Nucleus accumbens (tissue), 56 donors: ENCODE results near the gene IL11RA.

Experiments
- DNase-seq, 56 donors: peaks; one replicate each; lab custom pipeline; 2025; lab: John Stamatoyannopoulos, UW

Gene IL11RA

DNA sequence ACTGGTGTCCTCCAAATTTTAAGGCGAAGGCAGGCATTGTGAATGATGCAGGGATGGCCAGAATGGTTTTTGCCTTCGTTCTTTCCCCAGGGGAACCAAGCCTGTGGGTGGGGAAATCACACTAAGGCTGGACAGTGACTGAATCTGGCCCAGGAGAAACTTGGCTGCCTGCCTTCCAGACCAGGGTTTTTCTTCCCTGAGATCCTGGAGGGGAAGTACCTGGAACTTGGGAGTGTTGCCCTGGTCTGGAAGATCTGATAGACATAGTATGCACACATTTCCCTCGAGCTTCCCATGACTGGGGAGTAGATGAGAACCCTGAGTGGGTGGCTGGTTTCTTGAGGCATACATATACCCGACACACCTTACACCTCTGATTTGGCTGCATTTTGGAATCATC is 664 bp upstream of the IL11RA start:
- DNase-seq: peak in 1 of 56 donors; percentile 10

GRCh38 chr9:34652602-34653000 is 616 bp downstream of the IL11RA start:
- DNase-seq: peak in 1 of 56 donors; percentile 13

GRCh38 chr9:34653151-34654072 is 1.4 kb downstream of the IL11RA start:
- DNase-seq: peak in 6 of 56 donors; percentile 5 to 28 (median 11)

- DNase-seq: peak in 53 of 56 donors; percentile 23 to 86 (median 68)
Observed at GRCh38 chr9:34654323-34655051, 2.5 kb downstream of the IL11RA start.

GRCh38 chr9:34655394-34655793 is 3.4 kb downstream of the IL11RA start:
- DNase-seq: no peak

- peak in 6 of 56 donors; percentile 2 to 15 (median 10) for DNase-seq
Observed at GRCh38 chr9:34656992-34657391, 5.0 kb downstream of the IL11RA start.

DNA sequence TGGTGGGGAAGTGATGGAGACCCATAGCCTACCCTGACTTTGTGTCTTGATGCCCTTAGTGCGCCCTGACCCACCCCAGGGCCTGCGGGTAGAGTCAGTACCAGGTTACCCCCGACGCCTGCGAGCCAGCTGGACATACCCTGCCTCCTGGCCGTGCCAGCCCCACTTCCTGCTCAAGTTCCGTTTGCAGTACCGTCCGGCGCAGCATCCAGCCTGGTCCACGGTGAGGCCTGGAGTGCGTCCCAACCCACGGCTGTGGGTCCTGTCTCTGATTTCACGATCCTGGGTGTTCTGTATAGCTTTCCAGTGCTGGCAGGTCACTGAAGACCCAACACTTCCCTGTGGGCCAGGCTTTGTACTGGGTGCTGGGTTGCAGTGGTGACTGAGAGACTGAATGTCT is 6.5 kb downstream of the IL11RA start:
- DNase-seq: no peak

DNA sequence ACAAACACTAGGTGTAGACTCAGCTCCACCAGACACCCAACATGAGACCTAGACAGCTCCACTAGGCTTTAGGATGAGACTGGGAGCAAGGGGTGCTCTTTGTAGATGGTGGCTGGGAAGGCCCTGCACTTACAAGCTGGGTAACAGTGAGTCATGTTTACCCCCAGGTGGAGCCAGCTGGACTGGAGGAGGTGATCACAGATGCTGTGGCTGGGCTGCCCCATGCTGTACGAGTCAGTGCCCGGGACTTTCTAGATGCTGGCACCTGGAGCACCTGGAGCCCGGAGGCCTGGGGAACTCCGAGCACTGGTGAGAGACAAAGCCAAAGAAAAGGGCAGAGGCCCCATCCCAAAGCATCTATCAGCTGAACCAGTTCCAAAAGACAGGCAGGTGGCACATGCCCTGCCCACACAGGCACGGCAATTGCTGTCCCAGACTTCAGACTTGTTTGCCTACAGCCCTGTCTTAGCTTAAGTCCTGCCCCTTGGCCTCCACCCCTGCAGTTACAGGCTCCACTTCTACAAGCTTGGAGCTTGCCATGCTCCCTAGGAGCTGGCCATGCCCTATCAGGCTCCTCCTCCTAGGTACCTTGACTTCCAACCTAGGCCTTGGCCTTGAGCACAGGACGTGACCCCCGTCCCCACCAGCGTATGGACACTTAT is 7.7 kb downstream of the IL11RA start:
- no peak for DNase-seq

- no peak for DNase-seq
Observed at GRCh38 chr9:34662526-34663302, 10.7 kb downstream of the IL11RA start, which contains the start of gene CCL27. Gene CCL27, minus strand, starts transcription at chr9:34662657. Its CDS starts 24 bp downstream, at chr9:34662633.

- no peak for DNase-seq
Observed at GRCh38 chr9:34663303-34663605, 11.3 kb downstream of the IL11RA start.

GRCh38 chr9:34664281-34665066 is 12.5 kb downstream of the IL11RA start:
- DNase-seq: peak in 51 of 56 donors; percentile 7 to 86 (median 53)

DNA sequence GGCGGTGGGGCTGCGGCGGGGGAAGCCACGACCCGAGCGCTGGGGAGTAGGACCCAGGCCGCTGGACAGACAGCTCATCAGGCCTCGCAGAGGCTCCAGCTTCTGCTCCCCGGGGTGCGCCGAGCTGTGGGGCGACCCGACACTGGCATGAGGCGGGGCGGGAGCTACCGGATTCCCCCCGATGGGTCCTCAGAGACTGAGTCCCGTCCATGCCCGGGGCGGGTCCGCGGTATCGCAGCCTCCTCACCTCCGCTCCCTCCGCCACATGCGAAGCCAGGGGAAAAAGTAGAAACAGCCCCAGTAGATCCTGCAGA is 13.0 kb downstream of the IL11RA start:
- DNase-seq: no peak

DNA sequence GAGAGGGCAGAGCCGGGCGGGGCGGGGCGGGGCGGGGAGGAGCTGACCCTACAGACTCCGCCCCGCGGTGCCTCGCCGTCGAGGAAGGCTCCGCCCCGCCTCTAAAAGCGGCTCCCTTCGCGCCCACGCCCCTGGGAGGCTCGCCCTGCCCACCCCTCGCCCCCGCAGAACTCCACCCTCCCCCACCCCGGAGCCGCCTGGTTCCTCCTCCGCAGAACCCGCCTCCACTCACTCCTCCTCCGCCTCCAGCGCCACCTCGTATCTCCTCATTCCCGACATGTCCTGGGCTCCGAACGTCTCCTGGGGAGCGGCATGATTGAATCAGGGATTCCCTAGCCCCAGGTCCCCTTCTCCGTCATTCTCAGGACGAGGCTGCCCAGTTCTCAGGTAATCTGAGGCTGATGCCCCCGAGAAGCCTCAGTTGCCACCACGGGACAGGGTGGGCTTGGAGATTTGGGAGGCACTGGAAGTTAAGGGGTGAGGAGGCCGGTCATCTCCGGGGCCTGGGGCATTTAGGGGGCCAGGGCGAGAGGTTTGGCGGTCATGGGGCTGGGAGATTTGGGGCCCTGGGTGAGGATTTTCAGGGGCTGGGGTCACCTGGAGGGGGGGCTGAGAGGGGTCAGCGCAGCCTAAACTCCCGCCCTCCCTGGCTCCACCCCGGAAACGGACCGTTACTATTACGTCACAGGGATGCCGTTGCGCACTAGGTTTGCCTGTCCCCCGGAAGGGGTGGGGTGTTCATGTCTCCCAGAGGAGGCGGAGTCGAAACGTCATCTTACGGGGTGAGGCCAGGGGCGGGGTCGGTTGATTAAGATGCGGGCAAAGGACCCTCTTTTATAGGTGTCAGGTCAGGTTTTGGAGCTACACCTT is 13.6 kb downstream of the IL11RA start:
- DNase-seq: peak; percentile 62 to 98 (median 90)

DNA sequence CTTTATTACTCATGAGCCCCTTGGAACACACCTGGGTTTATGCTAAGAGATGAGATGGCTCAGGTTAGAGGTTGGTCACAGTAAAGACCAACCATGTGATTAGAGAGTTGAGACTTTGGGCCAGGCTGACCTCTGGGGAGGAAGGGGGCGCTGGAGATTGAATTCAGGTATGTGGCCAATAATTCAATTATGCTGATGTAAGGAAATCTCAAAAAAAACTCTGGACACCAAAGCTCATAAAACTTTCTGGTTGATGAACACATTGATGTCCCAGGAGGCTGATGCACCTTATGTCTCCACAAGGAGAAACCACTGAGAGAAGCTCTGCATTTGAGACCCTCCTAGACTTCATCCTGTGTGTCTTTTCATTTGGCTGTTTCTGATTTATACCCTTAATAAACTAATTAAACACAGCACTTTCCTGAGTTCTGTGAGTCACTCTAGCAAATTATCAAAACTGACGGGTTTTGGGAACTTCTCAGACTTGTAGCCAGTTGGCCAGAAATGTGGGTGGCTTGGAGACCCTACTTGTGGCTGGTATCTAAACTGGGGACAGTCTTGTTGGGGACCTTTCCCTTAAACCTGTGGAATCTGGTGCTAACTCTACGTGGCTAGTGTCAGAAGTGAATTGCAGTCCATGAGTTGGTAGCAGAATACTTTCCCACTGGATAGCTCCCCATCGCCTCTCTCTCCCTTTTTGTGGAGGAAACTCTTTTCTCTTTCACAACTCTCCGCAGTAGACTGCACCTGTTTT is 18.0 kb downstream of the IL11RA start:
- DNase-seq: no peak

- no peak for DNase-seq
Observed at GRCh38 chr9:34671307-34671706, 19.3 kb downstream of the IL11RA start.

DNA sequence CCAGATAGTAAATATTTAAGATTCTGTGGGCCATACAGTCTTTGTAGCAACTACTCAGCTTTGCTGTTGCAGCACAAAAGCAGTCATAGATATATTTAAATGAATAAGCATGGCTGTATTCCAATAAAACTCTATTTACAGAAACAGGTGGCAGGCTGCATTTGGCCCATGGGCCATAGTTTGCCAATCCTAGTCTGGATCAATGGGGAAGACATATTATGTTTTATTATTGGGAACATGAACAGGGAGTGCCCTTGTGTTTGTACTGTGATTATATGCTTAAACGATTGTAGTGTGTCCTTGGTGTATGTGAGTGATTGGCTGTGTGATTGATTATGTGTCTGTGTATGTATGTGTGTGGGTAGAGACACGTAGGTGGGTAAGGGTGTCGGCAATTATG is 22.5 kb downstream of the IL11RA start:
- DNase-seq: no peak

DNA sequence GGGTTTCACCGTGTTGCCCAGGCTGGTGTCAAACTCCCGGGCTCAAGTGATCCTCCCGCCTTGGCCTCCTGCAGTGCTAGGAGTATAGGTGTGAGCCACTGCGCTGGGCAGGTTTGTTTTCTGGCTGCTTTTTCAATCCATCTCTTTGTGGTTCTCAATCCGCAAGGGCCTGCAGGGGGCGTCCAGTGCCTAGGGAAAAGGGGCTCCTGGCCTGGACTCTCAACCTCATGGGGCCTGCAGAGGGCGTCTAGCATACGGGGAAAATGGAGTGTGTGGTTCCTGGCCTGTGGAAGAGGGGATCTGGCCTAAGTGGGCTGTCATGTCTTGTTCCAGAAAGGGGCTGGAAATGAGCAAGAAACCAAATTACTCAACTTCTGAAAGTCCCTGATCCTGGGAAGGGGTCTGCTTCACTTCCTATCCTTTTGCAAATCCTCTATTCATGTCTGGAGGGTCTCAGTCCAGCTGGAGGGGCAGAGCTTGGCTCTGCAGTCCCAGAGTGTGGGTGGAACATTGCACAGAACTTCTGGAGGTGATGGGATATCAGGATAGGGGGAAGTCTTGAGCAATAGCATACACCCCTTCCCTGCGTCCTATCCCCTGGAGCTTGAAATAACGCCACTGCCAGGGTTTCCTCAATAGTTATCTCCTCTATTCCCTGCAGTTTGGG is 23.2 kb downstream of the IL11RA start:
- DNase-seq: peak in 12 of 56 donors; percentile 3 to 60 (median 12)
